Ishikawa (cell line): ENCODE results near the gene HSD17B1.

Experiments used
- CEBPB ChIP-seq: IDR thresholded peaks from 2 replicates; pipeline ENCODE4 v1.6.1; 2012
- CREB1 ChIP-seq: IDR thresholded peaks from 2 replicates; pipeline ENCODE4 v1.6.1; 2012; ENCODE audit warnings: low read depth
- EGR1 ChIP-seq: IDR thresholded peaks from 2 replicates; pipeline ENCODE4 v1.6.1; 2012
- EP300 ChIP-seq: IDR thresholded peaks from 2 replicates; pipeline ENCODE4 v1.6.1; 2012; ENCODE audit warnings: borderline replicate concordance
- FOXM1 ChIP-seq: IDR thresholded peaks from 2 replicates; pipeline ENCODE4 v1.6.1; 2012; ENCODE audit warnings: low read depth, borderline replicate concordance
- NFIC ChIP-seq: IDR thresholded peaks from 2 replicates; pipeline ENCODE4 v1.6.1; 2012
- RAD21 ChIP-seq: IDR thresholded peaks from 2 replicates; pipeline ENCODE4 v1.6.1; 2012; ENCODE audit warnings: low read depth
- TAF1 ChIP-seq: IDR thresholded peaks from 2 replicates; pipeline ENCODE4 v1.6.1; 2012; ENCODE audit warnings: low read depth, mild to moderate bottlenecking
- TCF12 ChIP-seq: IDR thresholded peaks from 2 replicates; pipeline ENCODE4 v1.6.1; 2012; ENCODE audit warnings: low read depth
- TEAD4 ChIP-seq: IDR thresholded peaks from 2 replicates; pipeline ENCODE4 v1.6.1; 2012
- YY1 ChIP-seq: IDR thresholded peaks from 2 replicates; pipeline ENCODE4 v1.6.1; 2012; ENCODE audit warnings: low read depth
- ZBTB7A ChIP-seq: IDR thresholded peaks from 2 replicates; pipeline ENCODE4 v1.6.1; 2012; ENCODE audit warnings: low read depth
- TF ChIP-seq, protein P1 (sequence below): IDR thresholded peaks from 2 replicates; pipeline ENCODE4 v1.6.1; 2012
- TF ChIP-seq, protein P2 (sequence below): IDR thresholded peaks from 2 replicates; pipeline ENCODE4 v1.6.1; 2012; ENCODE audit warnings: low read depth, mild to moderate bottlenecking
- TF ChIP-seq, protein P3 (sequence below): IDR thresholded peaks from 2 replicates; pipeline ENCODE4 v1.6.1; 2012

Gene HSD17B1

DNA sequence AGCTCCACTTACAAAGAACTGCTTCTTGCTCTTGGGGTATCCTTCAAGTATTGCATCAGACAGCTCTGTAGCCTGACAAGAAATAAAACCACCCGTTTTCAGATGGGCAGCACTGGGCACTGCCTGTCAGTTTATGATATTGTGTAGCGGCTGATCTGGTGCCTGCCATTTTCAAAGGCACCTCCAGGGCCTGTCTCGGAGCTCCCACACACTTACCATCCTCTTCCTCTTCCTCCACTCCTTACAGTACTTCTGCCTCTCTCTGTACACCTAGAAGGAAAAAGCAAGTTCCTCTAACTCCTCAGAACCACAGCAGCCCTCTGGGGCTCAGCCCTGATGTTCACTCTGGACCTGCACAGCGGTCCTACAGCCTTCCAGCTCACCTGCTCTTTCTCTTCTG, 20.4 kb downstream of the HSD17B1 start:
- TF ChIP-seq, protein P1, sequence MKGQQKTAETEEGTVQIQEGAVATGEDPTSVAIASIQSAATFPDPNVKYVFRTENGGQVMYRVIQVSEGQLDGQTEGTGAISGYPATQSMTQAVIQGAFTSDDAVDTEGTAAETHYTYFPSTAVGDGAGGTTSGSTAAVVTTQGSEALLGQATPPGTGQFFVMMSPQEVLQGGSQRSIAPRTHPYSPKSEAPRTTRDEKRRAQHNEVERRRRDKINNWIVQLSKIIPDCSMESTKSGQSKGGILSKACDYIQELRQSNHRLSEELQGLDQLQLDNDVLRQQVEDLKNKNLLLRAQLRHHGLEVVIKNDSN: no peak
- TF ChIP-seq RAD21: no peak
- TF ChIP-seq YY1: no peak
- no peak for TF ChIP-seq CREB1
- TF ChIP-seq CEBPB: no peak
- TF ChIP-seq TAF1: no peak
- no peak for TF ChIP-seq EGR1
- TF ChIP-seq TCF12: no peak
- TF ChIP-seq NFIC: no peak
- TF ChIP-seq ZBTB7A: no peak
- TF ChIP-seq EP300: no peak
- TF ChIP-seq, protein P2, sequence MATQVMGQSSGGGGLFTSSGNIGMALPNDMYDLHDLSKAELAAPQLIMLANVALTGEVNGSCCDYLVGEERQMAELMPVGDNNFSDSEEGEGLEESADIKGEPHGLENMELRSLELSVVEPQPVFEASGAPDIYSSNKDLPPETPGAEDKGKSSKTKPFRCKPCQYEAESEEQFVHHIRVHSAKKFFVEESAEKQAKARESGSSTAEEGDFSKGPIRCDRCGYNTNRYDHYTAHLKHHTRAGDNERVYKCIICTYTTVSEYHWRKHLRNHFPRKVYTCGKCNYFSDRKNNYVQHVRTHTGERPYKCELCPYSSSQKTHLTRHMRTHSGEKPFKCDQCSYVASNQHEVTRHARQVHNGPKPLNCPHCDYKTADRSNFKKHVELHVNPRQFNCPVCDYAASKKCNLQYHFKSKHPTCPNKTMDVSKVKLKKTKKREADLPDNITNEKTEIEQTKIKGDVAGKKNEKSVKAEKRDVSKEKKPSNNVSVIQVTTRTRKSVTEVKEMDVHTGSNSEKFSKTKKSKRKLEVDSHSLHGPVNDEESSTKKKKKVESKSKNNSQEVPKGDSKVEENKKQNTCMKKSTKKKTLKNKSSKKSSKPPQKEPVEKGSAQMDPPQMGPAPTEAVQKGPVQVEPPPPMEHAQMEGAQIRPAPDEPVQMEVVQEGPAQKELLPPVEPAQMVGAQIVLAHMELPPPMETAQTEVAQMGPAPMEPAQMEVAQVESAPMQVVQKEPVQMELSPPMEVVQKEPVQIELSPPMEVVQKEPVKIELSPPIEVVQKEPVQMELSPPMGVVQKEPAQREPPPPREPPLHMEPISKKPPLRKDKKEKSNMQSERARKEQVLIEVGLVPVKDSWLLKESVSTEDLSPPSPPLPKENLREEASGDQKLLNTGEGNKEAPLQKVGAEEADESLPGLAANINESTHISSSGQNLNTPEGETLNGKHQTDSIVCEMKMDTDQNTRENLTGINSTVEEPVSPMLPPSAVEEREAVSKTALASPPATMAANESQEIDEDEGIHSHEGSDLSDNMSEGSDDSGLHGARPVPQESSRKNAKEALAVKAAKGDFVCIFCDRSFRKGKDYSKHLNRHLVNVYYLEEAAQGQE: no peak
- TF ChIP-seq, protein P3, sequence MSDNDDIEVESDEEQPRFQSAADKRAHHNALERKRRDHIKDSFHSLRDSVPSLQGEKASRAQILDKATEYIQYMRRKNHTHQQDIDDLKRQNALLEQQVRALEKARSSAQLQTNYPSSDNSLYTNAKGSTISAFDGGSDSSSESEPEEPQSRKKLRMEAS: no peak
- no peak for TF ChIP-seq FOXM1
- TF ChIP-seq TEAD4: no peak

DNA sequence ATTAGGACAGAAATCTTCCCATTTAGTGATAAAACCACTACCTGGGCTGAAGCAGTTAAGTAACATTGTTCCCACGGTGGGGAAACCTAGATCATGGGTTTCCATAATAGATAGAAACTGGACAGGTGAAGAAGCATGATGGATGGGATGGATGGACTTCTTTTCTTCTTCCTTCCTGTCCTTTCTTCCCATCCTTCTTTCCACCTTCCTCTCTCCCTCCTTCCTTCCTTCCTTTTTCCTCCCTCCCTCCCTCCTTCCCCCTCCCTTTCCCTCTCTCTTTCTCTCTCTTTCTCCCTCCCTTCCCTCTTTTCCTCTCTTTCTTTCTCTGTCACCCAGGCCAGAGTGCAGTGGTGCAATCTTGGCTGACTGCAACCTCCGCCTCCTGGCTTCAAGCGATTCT, 21.7 kb downstream of the HSD17B1 start:
- no peak for TF ChIP-seq CEBPB
- TF ChIP-seq ZBTB7A: no peak
- TF ChIP-seq, protein P2: no peak
- TF ChIP-seq RAD21: no peak
- TF ChIP-seq TAF1: no peak
- TF ChIP-seq FOXM1: no peak
- TF ChIP-seq, protein P3: no peak
- no peak for TF ChIP-seq EGR1
- TF ChIP-seq, protein P1: no peak
- no peak for TF ChIP-seq EP300
- no peak for TF ChIP-seq YY1
- no peak for TF ChIP-seq NFIC
- no peak for TF ChIP-seq TCF12
- TF ChIP-seq TEAD4: no peak
- TF ChIP-seq CREB1: no peak

DNA sequence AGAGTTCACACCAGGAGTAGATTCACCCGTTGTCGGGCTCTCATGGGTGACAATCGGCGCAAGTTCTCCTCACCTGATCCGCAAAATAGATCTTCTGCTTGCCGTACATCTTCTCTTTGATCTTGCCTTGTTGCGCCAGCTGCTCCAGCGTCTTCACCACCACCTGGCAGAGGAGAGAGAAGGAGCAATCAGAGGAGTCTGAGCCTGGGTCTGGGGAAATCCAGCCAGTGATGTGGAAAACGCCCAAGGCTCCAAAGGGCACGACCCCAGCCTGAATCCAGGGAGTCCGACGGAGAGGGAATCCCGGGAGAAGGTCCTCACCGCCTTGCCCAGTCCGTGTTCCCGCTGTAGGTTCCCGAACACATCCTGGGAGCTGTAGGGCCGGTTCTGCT, 24.4 kb downstream of the HSD17B1 start:
- no peak for TF ChIP-seq RAD21
- TF ChIP-seq EP300: no peak
- TF ChIP-seq TAF1: no peak
- TF ChIP-seq, protein P1: no peak
- TF ChIP-seq YY1: no peak
- TF ChIP-seq FOXM1: no peak
- no peak for TF ChIP-seq TEAD4
- TF ChIP-seq CEBPB: no peak

DNA sequence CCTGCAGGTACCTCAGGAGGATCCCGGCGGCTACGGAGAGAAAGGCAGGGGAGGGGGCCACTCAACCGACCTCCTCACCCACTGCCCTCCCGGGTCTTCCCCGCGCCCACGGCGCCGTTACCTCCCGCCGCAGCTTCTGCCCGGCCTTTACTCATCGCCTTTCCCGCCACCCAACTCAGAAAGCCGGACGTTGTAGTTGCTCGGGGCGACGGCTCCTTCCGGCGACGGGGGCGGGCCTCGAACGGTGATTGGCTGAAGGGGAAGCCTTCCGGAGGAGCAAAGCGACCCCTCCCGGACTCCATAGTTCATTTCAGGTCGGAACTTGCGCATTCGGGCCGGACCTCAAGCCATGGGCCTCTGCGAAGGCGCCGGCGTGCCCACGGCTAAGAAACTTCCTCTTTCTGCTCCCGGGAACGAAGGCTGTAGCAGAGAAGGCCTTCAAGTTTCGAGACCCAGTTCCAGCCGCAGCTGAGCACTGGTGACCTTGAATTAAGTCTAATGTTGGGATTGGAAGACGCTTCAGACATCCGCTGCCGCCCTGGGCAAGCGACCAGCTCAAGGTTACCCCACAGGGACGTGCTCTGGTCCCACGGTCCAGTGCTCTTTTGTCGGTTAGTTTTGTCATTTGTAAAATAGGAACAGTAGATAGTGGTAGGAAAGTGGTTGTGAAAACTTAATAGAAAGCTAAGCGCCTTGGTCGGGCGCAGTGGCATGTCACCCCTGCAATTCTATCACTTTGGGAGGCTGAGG, 25.0 kb downstream of the HSD17B1 start, which contains the start of gene PSMC3IP:
TSS of gene PSMC3IP (minus strand) at position 198 of the 750 bp plus-strand sequence. CDS start at position 155, 43 bp downstream.
- TF ChIP-seq EP300 (no peak), RAD21 (peak; percentile 5; the same call in 1 of the 2 replicates), FOXM1 (no peak), YY1 (peak; percentile 72; the same call in 1 of the 2 replicates), ZBTB7A (no peak), TAF1 (peak; percentile 82), NFIC (no peak), TEAD4 (no peak), CEBPB (no peak), EGR1 (peak; percentile 7; the same call in 1 of the 2 replicates), CREB1 (no peak)
- TF ChIP-seq, protein P3: peak; percentile 83
- TF ChIP-seq, protein P2: no peak
- TF ChIP-seq, protein P1: no peak
